Activated T-cell treated with anti-CD3 and anti-CD28 coated beads, Interleukin-2, amount 50 U/mL, for 48 hours (primary cell): ENCODE measurements around the gene TRIO.

Experiments
- DNase-seq, 2 experiments: peaks; one replicate each; pipeline ENCODE4 v3.0.0-alpha.2; 2020

Gene TRIO

GRCh38 chr5:14123974-14124482 lies 19.1 kb upstream of the TRIO start:
- DNase-seq, result no peak

GRCh38 chr5:14125262-14125661 lies 17.9 kb upstream of the TRIO start:
- no peak for DNase-seq

DNA sequence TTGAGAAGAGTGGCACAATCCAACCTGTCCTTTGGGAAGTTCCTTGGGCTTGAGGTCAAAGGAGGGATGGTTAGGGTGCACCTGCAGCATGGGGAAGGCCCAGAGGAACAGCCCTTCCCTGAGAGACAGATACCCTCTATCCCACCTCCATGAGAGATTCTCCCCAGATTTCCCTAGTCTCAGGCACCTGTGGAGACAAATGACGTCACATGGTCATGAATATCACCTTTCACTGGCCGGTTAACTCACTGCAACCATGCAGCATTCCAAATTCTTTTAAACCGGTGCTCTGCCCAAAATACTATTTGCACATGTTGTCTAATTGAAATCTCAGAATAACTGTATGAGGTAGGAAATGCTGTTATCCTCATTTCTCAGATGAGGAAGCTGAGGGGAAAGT lies 15.6 kb upstream of the TRIO start:
- DNase-seq, result no peak

DNA sequence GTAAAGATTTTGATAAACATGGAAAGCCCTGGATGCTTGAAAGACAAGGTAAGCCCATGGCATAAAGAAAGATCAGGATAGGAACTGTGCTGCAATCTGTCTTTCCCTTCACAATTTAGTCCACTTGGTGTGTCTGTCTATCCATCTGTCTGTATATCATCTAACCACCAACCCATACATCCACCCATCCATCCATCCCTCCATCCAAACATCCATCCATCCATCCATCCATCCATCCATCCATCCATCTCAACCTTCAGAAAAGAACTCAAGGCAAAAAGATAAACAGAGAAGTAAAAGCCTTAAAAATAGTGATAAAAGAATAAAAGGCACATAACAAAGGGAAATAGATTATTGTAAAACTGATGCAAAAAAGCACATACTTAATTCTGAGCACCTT lies 15.1 kb upstream of the TRIO start:
- no peak for DNase-seq

DNA sequence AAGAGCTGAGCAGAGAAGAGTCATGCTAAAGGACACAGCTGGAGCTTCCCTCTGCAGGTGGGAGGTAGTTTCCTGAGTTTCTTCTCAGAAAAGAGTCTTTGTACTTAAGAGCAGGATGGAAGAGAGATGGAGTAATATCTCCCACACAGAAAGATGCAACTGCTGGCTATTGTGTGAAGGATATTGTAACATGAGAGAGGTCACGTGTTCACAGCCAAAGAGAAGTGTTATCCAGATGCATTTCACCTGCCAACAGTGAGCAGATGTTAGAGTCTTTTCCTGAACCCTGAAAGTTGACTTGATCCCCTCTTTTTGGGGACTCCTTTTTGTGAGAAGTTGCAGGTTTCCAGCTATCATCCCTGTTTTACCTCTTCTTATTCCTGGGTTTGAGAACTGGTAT lies 14.0 kb upstream of the TRIO start:
- no peak for DNase-seq

- no peak for DNase-seq
Measured at GRCh38 chr5:14131855-14132503, 11.2 kb upstream of the TRIO start.

DNA sequence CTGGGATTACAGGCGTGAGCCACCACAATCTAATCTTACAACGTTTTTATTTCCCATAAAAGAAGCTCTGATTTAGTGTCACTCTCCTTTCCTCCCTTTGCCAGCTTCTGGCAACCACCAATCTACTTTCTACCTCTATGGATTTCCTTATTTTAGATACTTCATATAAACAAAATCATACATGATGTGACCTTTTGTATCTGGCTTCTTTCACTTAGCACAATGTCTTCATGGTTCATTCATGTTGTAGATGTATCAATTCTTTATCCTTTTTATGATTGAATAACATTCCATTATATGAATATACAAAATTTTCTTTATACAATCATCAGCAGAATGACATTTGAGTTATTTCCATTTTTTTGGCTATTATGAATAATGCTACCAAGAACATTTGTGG lies 9.7 kb upstream of the TRIO start:
- DNase-seq, result no peak

DNA sequence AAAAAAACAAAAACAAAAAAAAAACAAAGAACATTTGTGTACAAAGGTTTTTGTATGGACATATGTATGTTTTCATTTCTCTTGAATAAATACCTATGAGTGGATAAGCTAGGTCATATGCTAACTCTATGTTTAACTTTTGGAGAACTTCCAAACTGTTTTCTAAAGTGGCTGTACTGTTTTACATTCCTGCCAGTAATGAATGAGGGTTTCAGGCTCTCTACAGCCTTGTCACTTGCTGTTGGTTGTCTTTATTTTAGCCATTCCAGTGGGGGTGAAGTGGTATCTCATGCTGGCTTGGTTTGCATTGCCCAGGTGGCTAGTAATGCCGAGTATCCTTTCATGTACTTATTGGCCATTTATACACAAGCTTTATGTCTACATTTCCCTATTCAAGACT lies 9.1 kb upstream of the TRIO start:
- DNase-seq, result no peak

DNA sequence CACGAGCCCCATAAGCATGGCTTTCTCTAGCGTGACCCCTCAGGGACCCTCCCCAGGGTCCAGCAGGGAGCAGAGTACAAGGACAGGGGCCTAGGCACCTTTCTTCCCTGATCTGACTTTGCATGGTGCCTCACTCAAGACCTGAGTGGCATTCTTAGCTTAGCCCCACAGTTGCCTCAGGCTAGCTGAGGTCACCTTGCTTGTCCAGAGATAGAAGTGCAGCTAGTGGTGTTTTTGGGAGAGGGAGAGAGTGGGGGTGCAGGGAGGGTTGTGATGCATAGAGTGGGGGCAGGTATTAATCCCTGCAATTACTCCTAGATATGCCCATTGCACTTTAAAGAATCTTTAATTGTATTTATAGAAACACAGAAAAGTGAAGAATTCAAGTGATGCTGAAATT lies 8.4 kb upstream of the TRIO start:
- no peak for DNase-seq

DNA sequence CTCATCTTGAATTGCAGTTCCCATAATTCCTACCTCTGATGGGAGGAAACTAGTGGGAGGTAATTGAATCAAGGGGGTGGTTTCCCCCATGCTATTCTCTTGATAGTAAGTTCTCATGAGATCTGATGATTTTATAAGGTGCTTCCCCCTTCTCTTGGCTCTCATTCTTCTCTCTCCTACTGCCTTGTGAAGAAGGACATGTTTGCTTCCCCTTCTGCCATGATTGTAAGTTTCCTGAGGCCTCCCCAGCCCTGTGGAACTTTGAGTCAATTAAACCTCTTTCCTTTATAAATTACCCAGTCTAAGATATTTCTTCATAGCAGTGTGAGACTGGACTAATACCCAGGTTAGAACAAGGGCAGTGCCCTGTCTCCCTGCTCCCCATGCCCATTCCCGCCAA lies 7.5 kb upstream of the TRIO start:
- no peak for DNase-seq

GRCh38 chr5:14136228-14136627 lies 6.9 kb upstream of the TRIO start:
- no peak for DNase-seq

- no peak for DNase-seq
Measured at GRCh38 chr5:14138608-14139540, 4.3 kb upstream of the TRIO start.

DNA sequence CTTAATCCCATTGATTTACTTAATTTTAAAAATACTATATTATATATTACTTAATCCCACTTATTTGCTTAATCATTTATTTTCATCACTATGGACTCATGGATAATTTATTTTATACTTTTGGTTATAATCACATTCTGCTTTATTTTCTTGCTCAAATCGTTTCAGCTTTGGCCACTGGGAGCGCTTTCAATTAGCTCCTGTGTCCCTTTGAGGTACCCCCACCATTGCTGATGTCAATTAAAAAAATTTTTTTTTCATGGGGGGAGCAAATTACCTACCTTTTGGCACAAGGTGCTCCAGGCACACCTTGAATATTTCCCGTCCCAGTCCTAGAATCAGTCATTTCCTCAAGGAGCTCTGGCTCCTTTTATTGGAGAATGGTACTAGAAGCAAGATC lies 1.4 kb upstream of the TRIO start:
- DNase-seq, result no peak

DNA sequence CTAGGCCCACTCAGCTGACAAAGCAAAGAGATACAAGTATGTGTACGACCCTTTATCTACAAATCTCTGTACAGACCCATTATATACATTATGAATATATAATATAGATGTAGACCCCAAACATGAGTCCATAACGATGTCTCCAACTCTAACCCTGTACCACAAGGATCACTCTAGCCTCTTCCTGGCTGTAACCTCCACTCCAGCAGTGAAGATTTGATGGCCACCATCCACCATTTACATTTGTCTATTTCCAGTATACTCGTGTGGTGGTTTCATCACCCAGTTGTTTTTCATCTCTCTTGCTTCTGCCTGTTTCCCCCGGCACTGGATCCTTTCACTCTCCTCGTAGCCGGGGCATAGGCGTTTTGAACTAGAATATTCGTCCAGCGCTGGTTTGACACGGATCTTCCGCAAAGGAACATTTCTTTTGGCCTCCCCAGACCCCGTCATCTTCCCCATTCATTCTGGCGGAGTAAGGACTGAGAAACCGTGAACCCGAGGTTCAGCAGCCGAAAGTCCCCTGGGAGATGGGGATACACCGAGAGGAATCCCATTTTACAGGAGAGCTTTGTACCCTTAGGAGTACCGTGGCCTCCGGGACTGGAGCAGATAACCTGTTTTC lies 828 bp upstream of the TRIO start:
- no peak for DNase-seq

- no peak for DNase-seq
Measured at GRCh38 chr5:14143546-14143840, 351 bp downstream of the TRIO start.

DNA sequence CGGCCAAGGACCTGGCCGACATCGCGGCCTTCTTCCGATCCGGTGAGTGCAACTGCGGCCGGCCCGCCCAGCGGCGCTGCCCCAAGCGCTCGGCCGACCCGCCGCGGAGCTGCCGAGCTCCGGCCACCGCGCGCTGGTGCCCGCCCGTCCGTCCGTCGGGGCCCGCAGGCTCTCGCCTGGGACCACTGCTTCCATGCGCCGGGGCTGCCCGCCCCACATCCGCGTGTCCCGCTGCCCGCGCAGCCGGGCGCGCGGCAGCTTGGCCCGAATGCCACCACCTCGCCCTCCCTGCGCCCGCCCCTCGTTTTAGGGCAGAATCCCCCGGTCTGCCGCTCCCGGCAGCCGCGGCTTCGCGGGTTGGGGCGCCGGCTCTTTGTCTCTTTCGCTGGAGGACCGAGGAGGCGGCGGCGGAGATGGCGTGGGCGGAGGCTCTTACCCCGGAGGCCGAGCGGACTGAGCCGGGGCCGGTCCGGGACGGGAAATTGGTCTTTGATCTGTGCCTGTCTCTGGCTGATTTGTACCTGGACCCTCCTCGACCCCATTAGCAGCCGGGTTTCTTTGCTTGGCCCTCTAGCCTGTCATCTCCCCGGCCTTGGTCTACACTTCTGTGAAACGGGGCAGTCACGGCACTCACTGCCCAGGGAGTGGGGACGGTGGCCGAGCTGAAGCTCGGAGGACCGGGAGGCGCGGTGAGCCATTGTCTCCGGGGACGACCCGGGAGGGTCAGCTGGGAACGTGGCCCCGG lies 871 bp downstream of the TRIO start:
- peak; percentile 49 to 57 for DNase-seq

DNA sequence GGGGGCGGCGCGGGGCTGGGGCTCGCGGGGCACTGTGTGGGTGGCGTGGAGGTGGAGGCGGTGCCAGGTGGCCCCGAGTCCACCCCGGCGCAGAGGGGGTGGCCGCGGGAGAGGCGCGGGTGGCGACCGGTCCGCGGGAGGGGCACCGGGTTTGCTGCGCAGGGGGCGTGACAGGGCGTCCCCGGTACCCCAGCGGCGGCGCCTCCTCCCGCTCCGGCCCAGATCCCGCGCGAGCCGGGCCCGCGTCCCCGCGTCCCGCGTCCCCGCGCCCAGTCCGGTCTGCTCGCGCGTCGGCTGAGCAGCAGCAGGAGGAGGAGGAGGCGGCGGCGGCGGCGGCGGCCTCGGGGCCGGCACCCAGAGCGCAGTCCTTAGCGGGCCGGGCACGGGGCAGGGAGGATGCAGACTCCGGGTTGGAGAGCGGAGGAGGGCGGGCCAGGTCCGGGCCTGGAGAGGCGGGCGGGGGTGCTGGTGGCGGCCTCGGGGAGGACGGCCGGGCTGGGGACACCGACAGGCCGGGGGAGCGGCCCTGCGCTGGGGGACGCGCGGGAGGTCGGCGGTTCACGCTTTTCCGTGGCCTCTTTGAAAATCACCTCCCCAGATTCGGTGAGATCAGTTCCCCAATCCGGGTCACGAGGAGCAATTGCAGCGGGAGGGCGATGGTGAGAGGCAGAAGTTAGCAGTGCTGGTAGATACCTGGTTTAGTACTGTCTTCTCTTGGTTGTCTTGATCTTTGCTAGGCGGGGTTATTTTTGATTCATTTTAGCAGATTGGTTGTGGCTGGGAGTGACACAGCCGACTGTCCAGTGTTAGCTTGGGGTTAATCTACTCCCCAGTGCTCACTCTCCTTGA lies 1.7 kb downstream of the TRIO start:
- DNase-seq, result peak; percentile 43 to 50

DNA sequence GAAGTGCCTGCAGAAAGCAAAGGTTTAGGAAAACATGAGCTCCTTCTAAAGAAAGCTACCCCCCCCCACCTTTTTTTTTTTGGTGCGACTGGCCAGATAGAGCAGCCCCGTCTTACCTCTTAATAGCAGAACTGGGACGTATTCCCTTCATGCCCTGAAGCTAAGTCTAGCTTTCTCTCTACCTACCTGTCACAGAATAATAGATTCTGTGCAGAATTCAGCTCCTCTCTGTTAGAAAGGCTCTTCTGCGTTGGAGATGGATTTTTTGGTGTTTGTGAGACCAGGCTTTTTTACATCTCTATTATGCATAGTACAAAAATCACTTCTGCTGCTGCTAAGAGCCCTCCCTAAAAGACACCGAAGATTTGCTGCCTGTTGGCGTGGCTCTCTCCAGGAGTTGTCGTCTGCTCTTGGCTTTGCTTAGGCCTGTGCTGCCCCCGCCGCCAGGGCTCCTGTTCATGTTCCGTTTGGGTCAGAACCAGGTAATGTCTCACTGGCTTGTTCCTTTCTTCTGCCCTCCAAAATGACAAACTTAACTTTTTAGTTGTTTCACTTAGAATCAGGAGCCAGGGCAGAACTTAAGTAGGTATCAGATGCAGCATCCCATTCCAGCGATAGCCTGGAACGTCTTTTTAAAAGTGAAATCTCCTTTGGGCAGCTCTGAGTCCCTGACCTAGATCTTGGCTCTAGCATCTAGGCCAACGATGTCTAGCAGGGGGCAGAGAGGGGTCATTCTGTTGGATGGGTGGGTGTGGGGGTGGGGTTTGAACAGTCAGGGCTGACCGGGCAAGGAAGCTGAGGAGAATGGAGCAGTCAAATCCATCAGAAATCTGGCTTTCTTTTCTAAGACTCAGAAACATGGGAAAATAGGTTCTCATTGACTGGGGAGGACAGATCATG lies 2.5 kb downstream of the TRIO start:
- DNase-seq, result no peak

DNA sequence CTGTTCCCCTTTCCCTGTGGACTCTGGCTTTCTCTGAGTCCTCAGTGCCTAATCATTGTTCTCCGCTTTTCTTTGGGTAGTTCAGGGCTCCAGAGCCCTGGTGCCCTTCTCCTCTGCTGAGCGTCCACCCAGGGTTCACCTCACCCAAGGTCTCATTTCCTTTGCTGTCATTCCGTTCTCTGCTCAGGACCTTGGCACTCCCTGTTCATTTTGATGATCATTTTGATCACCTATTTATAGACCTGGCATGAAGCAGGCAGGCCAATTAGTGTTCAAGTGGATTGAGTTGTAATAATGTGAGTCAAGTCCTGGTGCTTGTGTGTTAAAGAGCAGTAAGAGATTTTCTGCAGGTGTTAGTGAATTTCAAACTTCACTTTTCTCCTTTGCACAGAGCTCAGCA lies 3.6 kb downstream of the TRIO start:
- no peak for DNase-seq

DNA sequence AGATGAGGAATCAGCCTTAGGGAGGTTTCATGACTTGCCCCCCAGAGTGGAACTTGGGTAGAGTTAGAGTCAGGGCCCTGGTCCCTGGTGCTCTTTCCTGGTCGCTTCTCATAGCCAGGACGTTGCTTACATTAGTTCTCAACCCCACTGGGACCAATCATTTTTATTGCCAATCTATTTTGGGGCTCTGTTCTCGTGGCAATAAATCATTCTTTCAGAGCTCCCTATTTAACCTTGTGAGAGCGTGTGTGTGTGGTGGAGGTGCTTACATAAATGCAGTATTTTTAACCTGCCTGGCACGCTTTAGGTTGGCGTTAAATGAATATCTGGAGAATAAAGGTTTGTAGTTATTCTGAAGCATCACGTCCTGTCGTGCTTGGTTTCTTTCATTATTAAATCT lies 4.1 kb downstream of the TRIO start:
- no peak for DNase-seq

DNA sequence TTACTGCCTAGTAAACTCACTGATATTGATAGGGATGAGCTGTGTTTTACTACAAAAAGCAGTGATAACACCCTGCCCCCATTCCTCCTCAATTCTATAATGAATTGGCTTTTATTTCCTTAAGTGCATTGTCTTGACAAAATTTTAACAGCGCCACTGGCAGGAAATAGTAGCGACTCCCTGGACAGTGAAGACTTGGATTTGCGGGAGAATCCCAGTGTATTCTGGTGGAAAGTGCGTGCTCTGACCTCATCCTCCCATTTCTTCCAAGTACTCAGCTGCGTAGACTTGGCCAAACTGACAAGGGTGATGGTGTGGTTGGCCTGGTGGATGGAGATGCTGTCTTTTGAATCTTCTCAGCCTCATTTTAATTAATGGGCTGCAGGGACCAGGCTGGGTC lies 5.3 kb downstream of the TRIO start:
- DNase-seq, result no peak
